Naive thymus-derived CD8-positive, alpha-beta T cell (primary cell): ENCODE results near the gene DDX39B. TPM values are rescaled to one million over a fixed set of nuclear protein-coding genes. Genes with fewer than 3 reads are reported as not detected.
"Not testable (repeated sequence)": the region's sequence is repeated elsewhere in the genome, so short reads cannot be mapped to it uniquely, and the experiment has no call there.

Experiments
- ATAC-seq, 2 donors: fragments of 150-1000 bp; cut with Tn5 transposase in 1 of 2; sonication (Bioruptor Pico), chemical (Tn5 transposase) in 1 of 2; 1 replicate in 1 of 2; 2 replicates in 1 of 2; pipeline ENCODE4 v1.10.0; 2021; ENCODE audit warnings: mild to moderate bottlenecking in 2 of 2, moderate library complexity in 2 of 2
- POLR2A ChIA-PET: fragments of 350-600 bp; sonication (Branson Sonifier 250); formaldehyde crosslinking; loops from one replicate; lab custom pipeline; 2021; ENCODE audit warnings: antibody characterized with exemption; lab: Charles Lee
- DNase-seq, 10 donors: peaks; one replicate each; pipeline versions ENCODE4 v3.0.0 to v3.0.0-alpha.2; 2020 to 2022
- H3K27ac Mint-ChIP-seq, 10 donors: one replicate each; pipeline ENCODE4 v1.8.0; 2020 to 2022; ENCODE audit warnings: mild to moderate bottlenecking in 10 of 10, mixed read lengths in 10 of 10, moderate library complexity in 4 of 10, inconsistent platforms in 1 of 10
- H3K27me3 Mint-ChIP-seq, 5 donors: one replicate each; pipeline ENCODE4 v1.8.0; 2021 to 2022; ENCODE audit warnings: mixed read lengths in 5 of 5
- H3K36me3 Mint-ChIP-seq, 3 donors: one replicate each; pipeline ENCODE4 v1.8.0; 2020 to 2022; ENCODE audit warnings: mixed read lengths in 3 of 3, mild to moderate bottlenecking in 2 of 3, inconsistent platforms in 1 of 3
- H3K4me1 Mint-ChIP-seq, 4 donors: one replicate each; pipeline ENCODE4 v1.8.0; 2021 to 2022; ENCODE audit warnings: mixed read lengths in 4 of 4
- H3K4me3 Mint-ChIP-seq, 10 donors: one replicate each; pipeline ENCODE4 v1.8.0; 2020 to 2022; ENCODE audit warnings: mild to moderate bottlenecking in 10 of 10, mixed read lengths in 10 of 10, moderate library complexity in 6 of 10, inconsistent platforms in 1 of 10
- H3K9me3 Mint-ChIP-seq, 9 donors: one replicate each; pipeline ENCODE4 v1.8.0; 2020 to 2022; ENCODE audit warnings: mixed read lengths in 9 of 9, mild to moderate bottlenecking in 3 of 9, inconsistent platforms in 1 of 9, moderate library complexity in 1 of 9
- polyA plus RNA-seq, 3 donors: library from polyadenylated mRNA; unstranded; fragments of 300-500 nt; fragmentation: Illumina TruSeq; gene quantifications; one replicate each; pipeline ENCODE4 v1.2.3, GENCODE V29; 2021
- total RNA-seq, 8 experiments: library from RNA in 2 of 8; stranded (reverse) in 2 of 8; gene quantifications; one replicate each; pipeline ENCODE4 v1.2.3 and lab custom pipeline; 2021 to 2026

The DDX39B gene
- total and polyA plus RNA-seq, 5 experiments from 2014 or later, result 53.6 to 768 (median 104) TPM

GRCh38 chr6:31558631-31559500, 17.1 kb upstream of the DDX39B start:
- ATAC-seq, result peak; percentile 75 to 86
- Mint-ChIP-seq H3K4me1 (peaks cover 38 to 81% (median 60%) of the 10 kb centered on the region in 4 donors), H3K9me3 (no peaks in the 10 kb centered on the region), H3K36me3 (peaks cover 3 to 45% (median 7%) of the 10 kb centered on the region in 3 donors), H3K27ac (peak overlapping the region; percentile 65 to 91 (median 87)), H3K4me3 (peak overlapping the region; percentile 69 to 90 (median 80)), H3K27me3 (no peaks in the 10 kb centered on the region)
- POLR2A ChIA-PET, result interaction anchor here (0.9 to 34.2 kb wide), 10 partner anchors 9 to 301 kb away, joined by 3 to 1584 read pairs (median 4); partner anchors contain the start of genes ABHD16A, AIF1, ATP6V1G2 and DDX39B
- peak in 7 of 10 donors; percentile 36 to 74 (median 60) for DNase-seq

- H3K9me3 Mint-ChIP-seq, result no peaks in the 10 kb centered on the region
- DNase-seq (no peak), ATAC-seq (no peak)
- peaks cover 3 to 40% (median 6%) of the 10 kb centered on the region in 3 donors for H3K36me3 Mint-ChIP-seq
- H3K4me3 Mint-ChIP-seq, result peak overlapping the region; percentile 68 to 90 (median 76)
- H3K27ac Mint-ChIP-seq, result peak overlapping the region in 5 of 10 donors; percentile 65 to 90 (median 88)
- peaks cover 37 to 76% (median 57%) of the 10 kb centered on the region in 4 donors for H3K4me1 Mint-ChIP-seq
- no peaks in the 10 kb centered on the region for H3K27me3 Mint-ChIP-seq
- POLR2A ChIA-PET, result interaction anchor here (0.9 to 34.2 kb wide), 6 partner anchors 11 to 145 kb away, joined by 3 to 1584 read pairs (median 4); partner anchors contain the start of genes ABHD16A, AIF1, ATP6V1G2 and DDX39B
Measured at GRCh38 chr6:31558318-31558625, 16.5 kb upstream of the DDX39B start.

GRCh38 chr6:31557443-31558317, 15.9 kb upstream of the DDX39B start:
- POLR2A ChIA-PET, result interaction anchor here (1.0 to 34.2 kb wide), 3 partner anchors 10 to 28 kb away, joined by 3 to 1584 read pairs (median 6); partner anchors contain the start of genes ATP6V1G2, LST1, LTA and LTB
- peak overlapping the region in 8 of 10 donors; percentile 13 to 75 (median 31) for H3K4me3 Mint-ChIP-seq
- H3K27ac Mint-ChIP-seq, result peak overlapping the region in 3 of 10 donors; percentile 13 to 88 (median 51)
- H3K4me1 Mint-ChIP-seq, result peaks cover 32 to 70% (median 57%) of the 10 kb centered on the region in 4 donors
- no peaks in the 10 kb centered on the region for H3K9me3 Mint-ChIP-seq
- DNase-seq (peak in 1 of 10 donors; percentile 32), ATAC-seq (no peak)
- peaks cover 3 to 38% (median 6%) of the 10 kb centered on the region in 3 donors for H3K36me3 Mint-ChIP-seq
- no peaks in the 10 kb centered on the region for H3K27me3 Mint-ChIP-seq

- H3K4me1 Mint-ChIP-seq, result peaks cover 29 to 64% (median 53%) of the 10 kb centered on the region in 4 donors
- DNase-seq, result no peak
- no peak for ATAC-seq
- peaks cover 3 to 30% (median 6%) of the 10 kb centered on the region in 3 donors for H3K36me3 Mint-ChIP-seq
- H3K4me3 Mint-ChIP-seq, result peak overlapping the region in 1 of 10 donors; percentile 20
- POLR2A ChIA-PET, result interaction anchor here (0.7 to 34.2 kb wide), 2 partner anchors 29 to 92 kb away, joined by 3 to 1584 read pairs; partner anchors contain the start of genes LST1, LTA, LTB and NCR3
- H3K27ac Mint-ChIP-seq, result peak overlapping the region in 2 of 10 donors; percentile 9 to 15
- H3K27me3 Mint-ChIP-seq, result no peaks in the 10 kb centered on the region
- H3K9me3 Mint-ChIP-seq, result no peaks in the 10 kb centered on the region
Measured at GRCh38 chr6:31556307-31556706, 14.5 kb upstream of the DDX39B start.

DNA sequence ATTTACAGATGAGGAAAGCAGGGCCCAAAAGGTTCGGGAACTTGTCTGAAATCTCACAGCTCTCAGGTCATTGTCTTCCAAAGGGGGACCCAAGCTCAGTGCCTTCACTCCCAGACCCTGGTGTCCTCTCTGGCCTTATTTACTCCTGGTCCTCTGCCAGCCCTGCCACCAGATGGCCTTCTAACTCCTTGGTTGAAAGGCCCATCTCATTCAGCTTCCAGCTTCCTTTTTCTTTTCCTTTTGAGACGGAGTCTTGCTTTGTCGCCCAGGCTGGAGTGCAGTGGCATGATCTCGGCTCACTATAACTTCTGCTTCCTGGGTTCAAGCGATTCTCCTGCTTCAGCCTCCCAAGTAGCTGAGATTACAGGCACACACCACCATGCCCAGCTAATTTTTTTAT, 9.6 kb upstream of the DDX39B start:
- ATAC-seq (peak in 1 of 2 donors; percentile 15), DNase-seq (peak in 9 of 10 donors; percentile 45 to 82 (median 55))
- H3K27me3 Mint-ChIP-seq, H3K36me3 Mint-ChIP-seq, H3K9me3 Mint-ChIP-seq: not testable (repeated sequence)
- peaks cover 17 to 46% (median 34%) of the 10 kb centered on the region in 4 donors for H3K4me1 Mint-ChIP-seq
- peak overlapping the region in 6 of 10 donors; percentile 7 to 77 (median 72) for H3K27ac Mint-ChIP-seq
- POLR2A ChIA-PET, result interaction anchor here (0.8 to 8.8 kb wide), 11 partner anchors 9 to 1300 kb away, joined by 3 to 155 read pairs (median 5); partner anchors contain the start of genes DDX39B, LTB and TNF
- H3K4me3 Mint-ChIP-seq, result peak overlapping the region in 1 of 10 donors; percentile 48

- DNase-seq (no peak), ATAC-seq (no peak)
- POLR2A ChIA-PET, result interaction anchor here (0.6 to 8.8 kb wide), 7 partner anchors 10 to 51 kb away, joined by 3 to 155 read pairs (median 6); partner anchors contain the start of genes LTB, MICB and TNF
- Mint-ChIP-seq H3K27me3 (no peaks in the 10 kb centered on the region), H3K4me1 (peaks cover 16 to 41% (median 33%) of the 10 kb centered on the region in 4 donors), H3K9me3 (no peaks in the 10 kb centered on the region), H3K36me3 (peaks cover 0 to 3% (median 0%) of the 10 kb centered on the region in 3 donors), H3K27ac (peak overlapping the region in 9 of 10 donors; percentile 35 to 97 (median 84)), H3K4me3 (peak overlapping the region in 3 of 10 donors; percentile 34 to 82 (median 41))
Measured at GRCh38 chr6:31548544-31548873, 6.7 kb upstream of the DDX39B start.

DNA sequence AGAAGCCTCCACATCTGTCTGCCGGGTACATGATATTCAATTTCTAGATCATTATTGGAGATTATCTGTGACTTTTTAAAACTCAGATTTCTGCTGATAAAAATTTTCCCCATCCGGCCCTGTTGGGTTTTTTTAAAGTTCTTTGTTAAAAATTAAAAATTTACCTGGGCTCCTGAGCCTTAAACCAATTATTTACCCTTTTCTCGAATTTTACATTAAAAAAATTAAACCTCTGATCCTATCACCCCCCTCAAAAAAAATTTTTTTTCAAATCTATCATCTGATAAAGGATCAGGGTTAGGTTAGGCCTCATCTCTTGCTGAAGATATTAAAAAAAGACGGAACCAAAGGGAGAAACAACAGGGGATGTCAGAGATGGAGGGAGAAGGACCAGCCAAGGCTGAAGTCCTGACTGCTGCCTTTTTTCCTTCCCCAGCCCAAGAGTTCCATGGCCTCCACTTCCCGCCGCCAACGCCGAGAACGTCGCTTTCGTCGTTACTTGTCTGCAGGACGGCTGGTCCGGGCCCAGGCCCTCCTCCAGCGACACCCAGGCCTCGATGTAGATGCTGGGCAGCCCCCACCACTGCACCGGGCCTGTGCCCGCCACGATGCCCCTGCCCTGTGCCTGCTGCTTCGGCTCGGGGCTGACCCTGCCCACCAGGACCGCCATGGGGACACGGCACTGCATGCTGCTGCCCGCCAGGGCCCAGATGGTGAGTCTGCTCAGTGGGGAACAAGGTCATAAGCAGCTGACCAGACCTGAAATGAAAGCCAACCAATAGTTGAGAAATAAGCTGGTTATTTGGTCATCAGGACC, 6.1 kb upstream of the DDX39B start:
- Mint-ChIP-seq H3K4me3 (peak overlapping the region; percentile 82 to 98 (median 92)), H3K27ac (peak overlapping the region; percentile 87 to 99 (median 96)), H3K27me3 (no peaks in the 10 kb centered on the region), H3K36me3 (no peaks in the 10 kb centered on the region), H3K9me3 (no peaks in the 10 kb centered on the region), H3K4me1 (peaks cover 16 to 46% (median 36%) of the 10 kb centered on the region in 4 donors)
- POLR2A ChIA-PET, result interaction anchor here (0.6 to 8.8 kb wide), 11 partner anchors 11 to 117 kb away, joined by 3 to 155 read pairs (median 4); partner anchors contain the start of genes GPANK1, LTB, MICB and NCR3
- ATAC-seq, result no peak
- no peak for DNase-seq

- Mint-ChIP-seq H3K4me3 (peak within 1 kb of the TSS; percentile 82 to 98 (median 92)), H3K36me3 (no peaks in the 10 kb centered on the region), H3K4me1 (peaks cover 17 to 51% (median 38%) of the 10 kb centered on the region in 4 donors), H3K9me3 (no peaks in the 10 kb centered on the region), H3K27ac (peak within 1 kb of the TSS; percentile 87 to 99 (median 96)), H3K27me3 (no peaks in the 10 kb centered on the region)
- DNase-seq, result peak; percentile 73 to 94 (median 86)
- POLR2A ChIA-PET, result interaction anchor here (0.6 to 8.8 kb wide), 10 partner anchors 11 to 118 kb away, joined by 3 to 155 read pairs (median 6); partner anchors contain the start of genes BAG6, GPANK1, LST1 and LTB
- ATAC-seq, result peak; percentile 88 to 89
Measured at GRCh38 chr6:31546958-31547726, 5.3 kb upstream of the DDX39B start, which contains the start of gene NFKBIL1. NFKBIL1 (plus strand) TSS chr6:31547608; CDS start chr6:31547695, 87 bp downstream.

DNA sequence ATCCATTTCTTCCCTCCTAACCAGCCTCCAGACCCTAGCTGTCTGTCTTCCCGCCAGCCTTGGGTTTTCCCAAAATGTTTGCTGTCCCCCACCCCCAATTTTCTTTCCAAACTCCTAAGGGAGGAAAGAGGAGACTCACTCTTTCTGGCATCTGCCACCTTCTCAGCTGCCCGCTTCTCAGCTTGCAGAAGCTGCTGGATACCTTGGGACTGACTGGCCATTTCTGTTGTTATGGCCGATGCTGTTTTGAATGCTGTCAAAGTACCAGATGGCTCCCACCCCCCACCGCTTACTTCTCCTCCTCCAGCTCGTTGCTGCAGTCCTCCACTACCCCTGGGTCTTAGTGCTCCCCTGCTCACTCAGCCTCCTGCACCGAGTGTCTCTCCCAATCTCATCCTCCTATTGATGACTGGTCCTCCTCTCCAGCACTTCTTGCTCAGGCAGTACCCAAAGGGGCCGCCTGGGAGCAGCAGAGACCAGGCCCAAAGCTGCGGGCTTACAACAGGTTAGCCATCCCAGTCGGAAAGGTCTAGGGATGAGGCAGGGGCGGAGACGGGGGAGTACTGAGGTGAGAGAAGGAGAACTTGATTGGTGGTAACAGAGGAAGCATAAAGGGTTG, 4.6 kb upstream of the DDX39B start, which contains the start of gene ATP6V1G2:
ATP6V1G2 (minus strand) TSS at position 270 of the 619 bp plus-strand sequence; CDS start at position 221, 49 bp downstream.
- POLR2A ChIA-PET, result interaction anchor here (0.6 to 8.8 kb wide), 11 partner anchors 12 to 355 kb away, joined by 3 to 155 read pairs (median 6); partner anchors contain the start of genes BAG6, LST1, LTB and NCR3

More for the DNA sequence above, 4.6 kb upstream of the DDX39B start, which contains the start of gene ATP6V1G2:
- H3K36me3 Mint-ChIP-seq, result peaks cover 0 to under 1% (median 0%) of the 10 kb centered on the region in 3 donors
- H3K4me3 Mint-ChIP-seq, result peak within 1 kb of the TSS; percentile 82 to 98 (median 92)
- H3K27ac Mint-ChIP-seq, result peak within 1 kb of the TSS; percentile 87 to 99 (median 96)
- no peaks in the 10 kb centered on the region for H3K27me3 Mint-ChIP-seq
- DNase-seq (peak; percentile 68 to 89 (median 80)), ATAC-seq (peak; percentile 49 to 54)
- H3K9me3 Mint-ChIP-seq, result no peaks in the 10 kb centered on the region
- peaks cover 18 to 53% (median 36%) of the 10 kb centered on the region in 4 donors for H3K4me1 Mint-ChIP-seq
